HepG2 (cell line): ENCODE results near the gene PSD4. TPM values are rescaled to one million over a fixed set of nuclear protein-coding genes. Genes with fewer than 3 reads are reported as not detected.

Experiments
- HNRNPL ChIP-seq: fragments of 200-400 bp; formaldehyde crosslinking; IDR thresholded peaks from 2 replicates; pipeline ENCODE4 v1.6.1; 2017; ENCODE audit warnings: mild to moderate bottlenecking, low read depth, low read length
- NCOA1 ChIP-seq: sonication (generic); formaldehyde crosslinking; IDR thresholded peaks from 2 replicates; pipeline ENCODE4 v1.9.0; 2021; ENCODE audit warnings: missing genetic modification reagents
- PPARG ChIP-seq: conservative IDR thresholded peaks from 2 replicates; pipeline ENCODE4 v1.6.1; 2016; ENCODE audit warnings: missing biosample characterization, missing genetic modification reagents
- SMARCE1 ChIP-seq: fragments of 450-650 bp; IDR thresholded peaks from 2 replicates; pipeline ENCODE4 v1.6.1; 2017; ENCODE audit warnings: borderline replicate concordance
- SMYD3 ChIP-seq: sonication (generic); formaldehyde crosslinking; IDR thresholded peaks from 2 replicates; pipeline ENCODE4 v1.8.1; 2023; ENCODE audit warnings: mild to moderate bottlenecking, missing genetic modification reagents
- THYN1 ChIP-seq: sonication (generic); formaldehyde crosslinking; IDR thresholded peaks from 2 replicates; pipeline ENCODE4 v1.8.1; 2023; ENCODE audit warnings: low read depth, mild to moderate bottlenecking, moderate library complexity, missing genetic modification reagents, borderline replicate concordance
- TMF1 ChIP-seq: sonication (generic); formaldehyde crosslinking; IDR thresholded peaks from 2 replicates; pipeline ENCODE4 v1.8.1; 2022; ENCODE audit warnings: low read depth, missing genetic modification reagents
- ZBTB42 ChIP-seq: sonication (generic); formaldehyde crosslinking; IDR thresholded peaks from 2 replicates; pipeline ENCODE4 v1.5.0; 2020; ENCODE audit warnings: mild to moderate bottlenecking, missing genetic modification reagents
- ZKSCAN5 ChIP-seq: sonication (generic); formaldehyde crosslinking; IDR thresholded peaks from 2 replicates; pipeline ENCODE4 v1.5.1; 2020; ENCODE audit warnings: mild to moderate bottlenecking, missing genetic modification reagents
- ZNF672 ChIP-seq: sonication (generic); formaldehyde crosslinking; IDR thresholded peaks from 2 replicates; pipeline ENCODE4 v1.8.1; 2022; ENCODE audit warnings: missing genetic modification reagents
- ZNF891 ChIP-seq: sonication (generic); formaldehyde crosslinking; IDR thresholded peaks from 2 replicates; pipeline ENCODE4 v1.5.0; 2020; ENCODE audit warnings: mild to moderate bottlenecking, missing genetic modification reagents
- ZSCAN9 ChIP-seq: IDR thresholded peaks from 2 replicates; pipeline ENCODE4 v1.6.1; 2016; ENCODE audit warnings: borderline replicate concordance
- polyA plus RNA-seq, 8 experiments: library from polyadenylated mRNA; depleted of rRNA in 3 of 8; stranded (reverse) in 7 of 8; unstranded in 1 of 8; fragments of >200 nt; fragmentation: Illumina TruSeq in 4 of 8; extraction: Trizol in 4 of 8; gene quantifications; 2 replicates each; pipeline versions ENCODE4 v1.2.1 to v1.2.3, GENCODE V29; 2011 to 2016; ENCODE audit warnings: low read depth in 4 of 8, missing spikeins in 1 of 8, mixed read lengths in 1 of 8; ENCODE audit not compliant: insufficient read depth in 1 of 8
- total RNA-seq, 5 experiments: library from RNA; depleted of rRNA; stranded (reverse); fragments of >200 nt; fragmentation: Illumina TruSeq; extraction: Trizol; gene quantifications; 2 replicates each; pipeline ENCODE4 v1.2.3, GENCODE V29; 2016; ENCODE audit warnings: low read depth in 1 of 5
- TF ChIP-seq, protein P1 (sequence below): sonication (generic); formaldehyde crosslinking; IDR thresholded peaks from 2 replicates; pipeline ENCODE4 v1.5.0; 2020; ENCODE audit warnings: mild to moderate bottlenecking, missing genetic modification reagents
- TF ChIP-seq, protein P2 (sequence below): sonication (generic); formaldehyde crosslinking; IDR thresholded peaks from 2 replicates; pipeline ENCODE4 v1.4.0; 2020; ENCODE audit warnings: missing genetic modification reagents
- TF ChIP-seq, protein P3 (sequence below), 2 experiments: sonication (generic) in 1 of 2; formaldehyde crosslinking in 1 of 2; IDR thresholded peaks; 2 replicates each; pipeline versions ENCODE4 v1.4.0 to v1.6.1; 2018 to 2020; ENCODE audit warnings: missing genetic modification reagents in 2 of 2, borderline replicate concordance in 1 of 2, low read depth in 1 of 2, mild to moderate bottlenecking in 1 of 2, missing biosample characterization in 1 of 2
- TF ChIP-seq, protein P4 (sequence below): sonication (generic); formaldehyde crosslinking; IDR thresholded peaks from 2 replicates; pipeline ENCODE4 v1.8.0; 2022; ENCODE audit warnings: mild to moderate bottlenecking, missing genetic modification reagents, moderate library complexity
- TF ChIP-seq, protein P5 (sequence below): IDR thresholded peaks from 2 replicates; pipeline ENCODE4 v1.4.0; 2020; ENCODE audit warnings: mild to moderate bottlenecking, missing genetic modification reagents

PSD4 gene
- total and polyA plus RNA-seq, 2 of the 13 experiments (the other 11 are each of a cell fraction or from before 2014, with no cell fraction given) = 5.8 to 9.4 TPM

DNA sequence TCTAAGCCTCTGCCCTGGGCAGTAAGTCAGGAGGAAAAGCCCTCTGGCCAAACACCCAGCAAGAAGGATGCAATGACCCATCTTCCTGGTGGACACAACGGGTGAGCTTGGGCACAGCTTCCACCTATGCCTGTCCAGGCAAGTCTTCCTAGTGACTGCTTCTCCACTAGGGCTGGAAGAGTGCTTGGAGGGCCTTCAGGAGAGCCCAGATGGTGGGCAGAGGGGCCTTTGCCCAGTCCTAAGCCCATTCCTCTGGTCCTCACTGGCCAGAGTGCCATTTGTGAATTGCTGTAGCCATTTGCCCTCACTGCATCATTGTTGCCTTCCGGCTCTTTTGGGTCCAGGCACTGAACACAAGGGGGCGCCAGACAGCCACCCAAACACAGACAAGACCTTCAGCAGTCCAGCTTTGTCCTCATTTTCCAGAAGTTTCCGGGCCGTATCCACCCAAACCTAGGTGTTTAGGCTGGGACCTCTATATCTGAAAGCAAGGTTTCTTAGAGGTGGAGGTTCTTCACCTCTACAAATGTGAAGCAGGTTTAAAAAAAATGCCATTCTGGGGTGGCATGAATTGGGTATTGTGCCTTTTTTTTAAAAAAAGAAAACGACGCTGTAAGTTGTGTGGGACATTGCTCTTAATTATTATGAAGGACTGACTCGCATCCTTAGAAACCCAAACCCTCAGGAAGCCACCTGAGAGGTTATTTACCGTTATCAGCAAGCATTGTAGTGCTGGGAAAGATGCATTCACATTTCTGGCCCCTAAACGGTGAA lies 75.4 kb downstream of the PSD4 start (continued):
- TF ChIP-seq, protein P1, sequence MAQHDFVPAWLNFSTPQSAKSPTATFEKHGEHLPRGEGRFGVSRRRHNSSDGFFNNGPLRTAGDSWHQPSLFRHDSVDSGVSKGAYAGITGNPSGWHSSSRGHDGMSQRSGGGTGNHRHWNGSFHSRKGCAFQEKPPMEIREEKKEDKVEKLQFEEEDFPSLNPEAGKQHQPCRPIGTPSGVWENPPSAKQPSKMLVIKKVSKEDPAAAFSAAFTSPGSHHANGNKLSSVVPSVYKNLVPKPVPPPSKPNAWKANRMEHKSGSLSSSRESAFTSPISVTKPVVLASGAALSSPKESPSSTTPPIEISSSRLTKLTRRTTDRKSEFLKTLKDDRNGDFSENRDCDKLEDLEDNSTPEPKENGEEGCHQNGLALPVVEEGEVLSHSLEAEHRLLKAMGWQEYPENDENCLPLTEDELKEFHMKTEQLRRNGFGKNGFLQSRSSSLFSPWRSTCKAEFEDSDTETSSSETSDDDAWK (CRISPR knock-in tag) = no peak
- TF ChIP-seq SMYD3 = no peak
- no peak for TF ChIP-seq ZBTB42 (CRISPR knock-in tag)
- TF ChIP-seq ZKSCAN5 (CRISPR knock-in tag) = no peak
- TF ChIP-seq ZNF891 (CRISPR knock-in tag) = no peak
- TF ChIP-seq, protein P2, sequence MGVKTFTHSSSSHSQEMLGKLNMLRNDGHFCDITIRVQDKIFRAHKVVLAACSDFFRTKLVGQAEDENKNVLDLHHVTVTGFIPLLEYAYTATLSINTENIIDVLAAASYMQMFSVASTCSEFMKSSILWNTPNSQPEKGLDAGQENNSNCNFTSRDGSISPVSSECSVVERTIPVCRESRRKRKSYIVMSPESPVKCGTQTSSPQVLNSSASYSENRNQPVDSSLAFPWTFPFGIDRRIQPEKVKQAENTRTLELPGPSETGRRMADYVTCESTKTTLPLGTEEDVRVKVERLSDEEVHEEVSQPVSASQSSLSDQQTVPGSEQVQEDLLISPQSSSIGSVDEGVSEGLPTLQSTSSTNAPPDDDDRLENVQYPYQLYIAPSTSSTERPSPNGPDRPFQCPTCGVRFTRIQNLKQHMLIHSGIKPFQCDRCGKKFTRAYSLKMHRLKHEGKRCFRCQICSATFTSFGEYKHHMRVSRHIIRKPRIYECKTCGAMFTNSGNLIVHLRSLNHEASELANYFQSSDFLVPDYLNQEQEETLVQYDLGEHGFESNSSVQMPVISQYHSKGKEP = no peak
- TF ChIP-seq ZSCAN9 (CRISPR knock-in tag) = no peak; the same call in 1 of the 2 replicates
- TF ChIP-seq, protein P3, sequence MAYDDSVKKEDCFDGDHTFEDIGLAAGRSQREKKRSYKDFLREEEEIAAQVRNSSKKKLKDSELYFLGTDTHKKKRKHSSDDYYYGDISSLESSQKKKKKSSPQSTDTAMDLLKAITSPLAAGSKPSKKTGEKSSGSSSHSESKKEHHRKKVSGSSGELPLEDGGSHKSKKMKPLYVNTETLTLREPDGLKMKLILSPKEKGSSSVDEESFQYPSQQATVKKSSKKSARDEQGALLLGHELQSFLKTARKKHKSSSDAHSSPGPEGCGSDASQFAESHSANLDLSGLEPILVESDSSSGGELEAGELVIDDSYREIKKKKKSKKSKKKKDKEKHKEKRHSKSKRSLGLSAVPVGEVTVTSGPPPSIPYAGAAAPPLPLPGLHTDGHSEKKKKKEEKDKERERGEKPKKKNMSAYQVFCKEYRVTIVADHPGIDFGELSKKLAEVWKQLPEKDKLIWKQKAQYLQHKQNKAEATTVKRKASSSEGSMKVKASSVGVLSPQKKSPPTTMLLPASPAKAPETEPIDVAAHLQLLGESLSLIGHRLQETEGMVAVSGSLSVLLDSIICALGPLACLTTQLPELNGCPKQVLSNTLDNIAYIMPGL (CRISPR knock-in tag; IDR thresholded peaks at IDR 0.05; ENCODE audit: borderline replicate concordance in 1 of 2, low read depth in 1 of 2) = peak in 1 of 2 experiments; percentile 61; a peak in 2 of 4 replicates
- TF ChIP-seq NCOA1 (CRISPR knock-in tag) = no peak
- no peak for TF ChIP-seq HNRNPL
- TF ChIP-seq SMARCE1 = no peak
- TF ChIP-seq TMF1 (CRISPR knock-in tag) = no peak
- TF ChIP-seq, protein P4, sequence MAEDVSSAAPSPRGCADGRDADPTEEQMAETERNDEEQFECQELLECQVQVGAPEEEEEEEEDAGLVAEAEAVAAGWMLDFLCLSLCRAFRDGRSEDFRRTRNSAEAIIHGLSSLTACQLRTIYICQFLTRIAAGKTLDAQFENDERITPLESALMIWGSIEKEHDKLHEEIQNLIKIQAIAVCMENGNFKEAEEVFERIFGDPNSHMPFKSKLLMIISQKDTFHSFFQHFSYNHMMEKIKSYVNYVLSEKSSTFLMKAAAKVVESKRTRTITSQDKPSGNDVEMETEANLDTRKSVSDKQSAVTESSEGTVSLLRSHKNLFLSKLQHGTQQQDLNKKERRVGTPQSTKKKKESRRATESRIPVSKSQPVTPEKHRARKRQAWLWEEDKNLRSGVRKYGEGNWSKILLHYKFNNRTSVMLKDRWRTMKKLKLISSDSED (CRISPR knock-in tag) = no peak
- TF ChIP-seq, protein P5, sequence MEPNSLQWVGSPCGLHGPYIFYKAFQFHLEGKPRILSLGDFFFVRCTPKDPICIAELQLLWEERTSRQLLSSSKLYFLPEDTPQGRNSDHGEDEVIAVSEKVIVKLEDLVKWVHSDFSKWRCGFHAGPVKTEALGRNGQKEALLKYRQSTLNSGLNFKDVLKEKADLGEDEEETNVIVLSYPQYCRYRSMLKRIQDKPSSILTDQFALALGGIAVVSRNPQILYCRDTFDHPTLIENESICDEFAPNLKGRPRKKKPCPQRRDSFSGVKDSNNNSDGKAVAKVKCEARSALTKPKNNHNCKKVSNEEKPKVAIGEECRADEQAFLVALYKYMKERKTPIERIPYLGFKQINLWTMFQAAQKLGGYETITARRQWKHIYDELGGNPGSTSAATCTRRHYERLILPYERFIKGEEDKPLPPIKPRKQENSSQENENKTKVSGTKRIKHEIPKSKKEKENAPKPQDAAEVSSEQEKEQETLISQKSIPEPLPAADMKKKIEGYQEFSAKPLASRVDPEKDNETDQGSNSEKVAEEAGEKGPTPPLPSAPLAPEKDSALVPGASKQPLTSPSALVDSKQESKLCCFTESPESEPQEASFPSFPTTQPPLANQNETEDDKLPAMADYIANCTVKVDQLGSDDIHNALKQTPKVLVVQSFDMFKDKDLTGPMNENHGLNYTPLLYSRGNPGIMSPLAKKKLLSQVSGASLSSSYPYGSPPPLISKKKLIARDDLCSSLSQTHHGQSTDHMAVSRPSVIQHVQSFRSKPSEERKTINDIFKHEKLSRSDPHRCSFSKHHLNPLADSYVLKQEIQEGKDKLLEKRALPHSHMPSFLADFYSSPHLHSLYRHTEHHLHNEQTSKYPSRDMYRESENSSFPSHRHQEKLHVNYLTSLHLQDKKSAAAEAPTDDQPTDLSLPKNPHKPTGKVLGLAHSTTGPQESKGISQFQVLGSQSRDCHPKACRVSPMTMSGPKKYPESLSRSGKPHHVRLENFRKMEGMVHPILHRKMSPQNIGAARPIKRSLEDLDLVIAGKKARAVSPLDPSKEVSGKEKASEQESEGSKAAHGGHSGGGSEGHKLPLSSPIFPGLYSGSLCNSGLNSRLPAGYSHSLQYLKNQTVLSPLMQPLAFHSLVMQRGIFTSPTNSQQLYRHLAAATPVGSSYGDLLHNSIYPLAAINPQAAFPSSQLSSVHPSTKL (CRISPR knock-in tag) = no peak; the same call in 1 of the 2 replicates
- TF ChIP-seq ZNF672 (CRISPR knock-in tag) = no peak
- TF ChIP-seq PPARG (CRISPR knock-in tag) = no peak
- no peak for TF ChIP-seq THYN1
